Upper lobe of right lung (tissue), 1 donor: Measurements from ENCODE around the gene AIMP2. TPM values are rescaled to one million over a fixed set of nuclear protein-coding genes. Genes with fewer than 3 reads are reported as not detected.
A peak's percentile ranks its signal among the peaks of the same experiment; 100 is the strongest.
"Not testable (repeated sequence)": the region's sequence is repeated elsewhere in the genome, so short reads cannot be mapped to it uniquely, and the experiment has no call there.

Experiments
- ATAC-seq: fragments of 200-7000 bp; cut with Tn5 transposase; one replicate; pipeline ENCODE4 v1.9.1; 2020; ENCODE audit warnings: mild to moderate bottlenecking, moderate library complexity
- DNase-seq: peaks from one replicate; pipeline ENCODE4 v3.0.0-alpha.2; 2020
- H3K27ac ChIP-seq: fragments of 200-600 bp; one replicate; pipeline ENCODE4 v1.8.0; 2022
- H3K27me3 ChIP-seq: fragments of 200-600 bp; one replicate; pipeline ENCODE4 v1.8.0; 2022; ENCODE audit warnings: mild to moderate bottlenecking
- H3K36me3 ChIP-seq: fragments of 200-600 bp; one replicate; pipeline ENCODE4 v1.8.0; 2022
- H3K4me1 ChIP-seq: fragments of 200-600 bp; one replicate; pipeline ENCODE4 v1.8.0; 2022
- H3K4me3 ChIP-seq: fragments of 200-600 bp; one replicate; pipeline ENCODE4 v1.8.0; 2022; ENCODE audit warnings: mild to moderate bottlenecking
- H3K9me3 ChIP-seq: fragments of 200-600 bp; one replicate; pipeline ENCODE4 v1.8.0; 2022
- intact Hi-C: fragments of 100-400 bp; cut with DNase I; formaldehyde crosslinking; loops from one replicate; pipeline ENCODE4 v1.11.0; 2022
- total RNA-seq: library from RNA; stranded (reverse); fragmentation: NEBNext Ultra II Directional; extraction: Animal tissue kit (Norgen Biotek cat#: 25700); gene quantifications from one replicate; pipeline ENCODE4 v1.2.1, GENCODE V29; 2021
- TF ChIP-seq, protein P1 (sequence below): fragments of 200-600 bp; IDR thresholded peaks from one replicate; pipeline ENCODE4 v1.8.0; 2022; ENCODE audit warnings: antibody characterized with exemption
- donor health status: DM: no; HTN: yes; CAD: no; lungs with severe emphysema.

AIMP2 gene
- total RNA-seq, 1 donor from 2014 or later: 20.3 TPM

DNA sequence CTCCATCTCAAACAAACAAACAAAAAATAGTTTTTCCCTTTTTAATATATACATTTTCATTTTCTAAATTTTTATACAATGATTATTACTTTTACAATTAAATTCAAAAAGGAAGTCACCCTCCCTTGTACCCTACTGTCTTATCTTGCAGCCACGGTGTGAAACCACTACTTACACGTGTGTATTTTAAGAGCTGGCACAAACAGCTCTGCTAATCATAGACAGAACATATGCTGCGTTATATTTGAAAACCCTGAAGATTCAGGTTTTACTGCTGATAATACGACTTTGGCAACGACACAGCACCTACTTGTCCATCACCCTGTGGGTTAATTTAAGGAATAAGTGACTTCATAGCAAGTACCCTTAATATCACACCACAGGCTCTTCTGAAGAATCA, 23.1 kb downstream of the AIMP2 start:
- H3K36me3 ChIP-seq: peaks cover 72% of the 10 kb centered on the region
- H3K27me3 ChIP-seq: no peaks in the 10 kb centered on the region
- TF ChIP-seq, protein P1, sequence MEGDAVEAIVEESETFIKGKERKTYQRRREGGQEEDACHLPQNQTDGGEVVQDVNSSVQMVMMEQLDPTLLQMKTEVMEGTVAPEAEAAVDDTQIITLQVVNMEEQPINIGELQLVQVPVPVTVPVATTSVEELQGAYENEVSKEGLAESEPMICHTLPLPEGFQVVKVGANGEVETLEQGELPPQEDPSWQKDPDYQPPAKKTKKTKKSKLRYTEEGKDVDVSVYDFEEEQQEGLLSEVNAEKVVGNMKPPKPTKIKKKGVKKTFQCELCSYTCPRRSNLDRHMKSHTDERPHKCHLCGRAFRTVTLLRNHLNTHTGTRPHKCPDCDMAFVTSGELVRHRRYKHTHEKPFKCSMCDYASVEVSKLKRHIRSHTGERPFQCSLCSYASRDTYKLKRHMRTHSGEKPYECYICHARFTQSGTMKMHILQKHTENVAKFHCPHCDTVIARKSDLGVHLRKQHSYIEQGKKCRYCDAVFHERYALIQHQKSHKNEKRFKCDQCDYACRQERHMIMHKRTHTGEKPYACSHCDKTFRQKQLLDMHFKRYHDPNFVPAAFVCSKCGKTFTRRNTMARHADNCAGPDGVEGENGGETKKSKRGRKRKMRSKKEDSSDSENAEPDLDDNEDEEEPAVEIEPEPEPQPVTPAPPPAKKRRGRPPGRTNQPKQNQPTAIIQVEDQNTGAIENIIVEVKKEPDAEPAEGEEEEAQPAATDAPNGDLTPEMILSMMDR: no peak
- H3K4me1 ChIP-seq: peaks cover 2% of the 10 kb centered on the region
- no peaks in the 10 kb centered on the region for H3K9me3 ChIP-seq
- ATAC-seq (no peak), DNase-seq (no peak)
- intact Hi-C loops: no loop called here
- H3K4me3 ChIP-seq: no peak overlapping the region
- no peak overlapping the region for H3K27ac ChIP-seq

DNA sequence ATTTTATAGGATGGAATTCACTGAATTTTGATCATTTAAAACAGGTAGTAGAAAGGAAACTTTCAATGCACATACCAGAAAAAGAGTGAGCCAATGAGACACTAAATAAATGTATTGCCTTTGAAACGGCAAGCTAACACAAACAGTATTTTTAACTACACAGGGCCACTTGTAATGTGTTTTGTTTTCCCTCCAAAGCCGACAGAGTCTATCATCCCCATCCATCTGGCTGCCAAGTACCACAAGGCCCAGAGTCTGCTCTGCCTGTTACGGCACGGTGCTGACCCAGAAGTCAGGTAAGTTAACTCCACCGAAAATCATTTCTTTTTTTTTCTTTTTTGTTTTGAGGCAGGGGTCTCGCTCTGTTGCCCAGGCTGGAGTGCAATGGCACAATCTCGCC, 23.6 kb downstream of the AIMP2 start:
- no peaks in the 10 kb centered on the region for H3K27me3 ChIP-seq
- H3K9me3 ChIP-seq: no peaks in the 10 kb centered on the region
- intact Hi-C loops: no loop called here
- H3K36me3 ChIP-seq: peaks cover 72% of the 10 kb centered on the region
- no peak overlapping the region for H3K4me3 ChIP-seq
- ATAC-seq (no peak), DNase-seq (peak; percentile 2)
- no peaks in the 10 kb centered on the region for H3K4me1 ChIP-seq
- H3K27ac ChIP-seq: no peak overlapping the region
- TF ChIP-seq, protein P1: no peak

DNA sequence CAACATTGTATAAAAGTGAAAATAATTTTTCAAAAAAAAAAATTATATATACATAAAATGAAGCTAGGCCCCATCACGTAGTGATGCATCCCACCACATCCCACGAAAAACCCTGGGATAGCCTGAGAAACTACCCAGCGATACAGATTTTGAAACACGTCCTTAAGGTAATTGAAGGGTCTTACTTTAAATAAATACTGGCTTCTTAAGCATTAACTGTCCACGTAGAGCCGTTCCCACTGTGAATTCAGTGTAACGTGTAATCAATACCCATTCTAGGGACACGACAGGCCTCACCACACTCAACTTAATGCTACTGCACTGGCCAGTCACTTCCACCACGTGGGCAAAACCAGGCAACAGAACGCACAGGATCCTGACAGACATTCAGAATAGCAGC, 26.1 kb downstream of the AIMP2 start:
- no peak overlapping the region for H3K4me3 ChIP-seq
- H3K27ac ChIP-seq: no peak overlapping the region
- no peaks in the 10 kb centered on the region for H3K9me3 ChIP-seq
- DNase-seq: peak; percentile 25
- TF ChIP-seq, protein P1: no peak
- no peaks in the 10 kb centered on the region for H3K27me3 ChIP-seq
- ATAC-seq: no peak
- H3K36me3 ChIP-seq: peaks cover 85% of the 10 kb centered on the region
- H3K4me1 ChIP-seq: no peaks in the 10 kb centered on the region
- intact Hi-C loops: no loop called here

DNA sequence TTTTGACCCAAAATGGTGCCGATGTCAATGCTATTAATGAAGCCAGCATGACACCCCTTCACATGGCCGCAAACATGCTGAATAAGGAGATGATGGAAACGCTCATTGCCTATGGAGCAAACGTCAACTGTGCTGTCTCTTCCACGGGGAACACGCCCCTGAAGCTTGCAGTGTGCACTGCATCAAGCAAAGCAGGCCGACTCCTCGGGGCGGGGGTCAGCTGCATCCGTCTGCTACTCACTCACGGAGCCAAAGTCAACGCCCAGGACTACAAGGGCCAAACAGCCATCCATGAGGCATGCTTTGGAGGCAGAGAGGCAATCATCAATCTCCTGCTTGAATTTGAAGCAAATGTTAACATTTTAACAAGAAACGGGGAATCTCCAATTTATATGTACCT, 26.6 kb downstream of the AIMP2 start:
- Histone ChIP-seq H3K4me1 (no peaks in the 10 kb centered on the region), H3K27me3 (no peaks in the 10 kb centered on the region), H3K36me3 (peaks cover 90% of the 10 kb centered on the region), H3K4me3 (no peak overlapping the region), H3K9me3 (no peaks in the 10 kb centered on the region), H3K27ac (no peak overlapping the region)
- TF ChIP-seq, protein P1: no peak
- intact Hi-C loops: no loop called here
- DNase-seq (no peak), ATAC-seq (no peak)

DNA sequence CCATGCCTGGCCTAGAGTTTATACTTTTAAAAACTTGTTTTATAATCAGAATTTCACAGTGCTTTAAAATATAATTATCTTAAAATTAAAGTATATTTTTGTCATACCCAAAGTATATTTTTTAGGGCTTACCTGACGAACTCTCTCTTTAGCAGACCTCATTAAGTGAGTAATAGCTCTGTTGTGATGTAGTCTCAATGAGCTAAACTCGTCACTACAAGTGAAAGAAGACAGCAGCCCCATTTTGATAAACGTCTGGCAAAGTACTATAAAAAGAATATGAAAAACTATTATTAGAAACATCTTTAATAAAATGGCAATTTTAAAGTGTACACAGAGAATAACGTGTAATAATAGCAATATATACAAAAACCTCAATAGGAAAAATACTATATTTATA, 40.7 kb downstream of the AIMP2 start:
- TF ChIP-seq, protein P1: no peak
- H3K27me3 ChIP-seq: no peaks in the 10 kb centered on the region
- DNase-seq (no peak), ATAC-seq (no peak)
- H3K27ac ChIP-seq: no peak overlapping the region
- no peaks in the 10 kb centered on the region for H3K4me1 ChIP-seq
- intact Hi-C loops: no loop called here
- peaks cover 73% of the 10 kb centered on the region for H3K36me3 ChIP-seq
- no peak overlapping the region for H3K4me3 ChIP-seq
- no peaks in the 10 kb centered on the region for H3K9me3 ChIP-seq

DNA sequence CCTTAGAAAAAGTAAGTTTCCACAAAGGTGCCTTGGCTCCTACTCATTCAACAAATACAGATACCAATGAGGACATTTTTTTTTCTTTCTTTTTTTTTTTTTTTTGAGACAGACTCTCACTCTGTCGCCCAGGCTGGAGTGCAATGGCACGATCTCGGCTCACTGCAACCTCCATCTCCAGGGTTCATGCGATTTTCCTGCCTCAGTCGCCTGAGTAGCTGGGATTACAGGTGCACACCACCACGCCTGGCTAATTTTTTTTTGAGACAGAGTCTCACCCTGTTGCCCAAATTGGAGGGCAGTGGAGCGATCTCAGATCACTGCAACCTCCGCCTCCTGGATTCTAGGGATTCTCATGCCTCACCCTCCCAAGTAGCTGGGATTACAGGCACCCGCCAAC, 42.1 kb downstream of the AIMP2 start:
- H3K4me3 ChIP-seq, H3K9me3 ChIP-seq, H3K4me1 ChIP-seq, intact Hi-C loops, H3K27me3 ChIP-seq, DNase-seq, ATAC-seq, H3K27ac ChIP-seq: not testable (repeated sequence)
- peaks cover 61% of the 10 kb centered on the region for H3K36me3 ChIP-seq
